HG03521 (cell line): ENCODE data around the gene C2orf49.

Experiments used
- ATAC-seq: cut with Tn5 transposase; IDR thresholded peaks from one replicate; pipeline ENCODE4 v1.9.1; 2021; ENCODE audit warnings: mild to moderate bottlenecking, moderate library complexity; ENCODE audit not compliant: unreplicated experiment

Gene C2orf49

DNA sequence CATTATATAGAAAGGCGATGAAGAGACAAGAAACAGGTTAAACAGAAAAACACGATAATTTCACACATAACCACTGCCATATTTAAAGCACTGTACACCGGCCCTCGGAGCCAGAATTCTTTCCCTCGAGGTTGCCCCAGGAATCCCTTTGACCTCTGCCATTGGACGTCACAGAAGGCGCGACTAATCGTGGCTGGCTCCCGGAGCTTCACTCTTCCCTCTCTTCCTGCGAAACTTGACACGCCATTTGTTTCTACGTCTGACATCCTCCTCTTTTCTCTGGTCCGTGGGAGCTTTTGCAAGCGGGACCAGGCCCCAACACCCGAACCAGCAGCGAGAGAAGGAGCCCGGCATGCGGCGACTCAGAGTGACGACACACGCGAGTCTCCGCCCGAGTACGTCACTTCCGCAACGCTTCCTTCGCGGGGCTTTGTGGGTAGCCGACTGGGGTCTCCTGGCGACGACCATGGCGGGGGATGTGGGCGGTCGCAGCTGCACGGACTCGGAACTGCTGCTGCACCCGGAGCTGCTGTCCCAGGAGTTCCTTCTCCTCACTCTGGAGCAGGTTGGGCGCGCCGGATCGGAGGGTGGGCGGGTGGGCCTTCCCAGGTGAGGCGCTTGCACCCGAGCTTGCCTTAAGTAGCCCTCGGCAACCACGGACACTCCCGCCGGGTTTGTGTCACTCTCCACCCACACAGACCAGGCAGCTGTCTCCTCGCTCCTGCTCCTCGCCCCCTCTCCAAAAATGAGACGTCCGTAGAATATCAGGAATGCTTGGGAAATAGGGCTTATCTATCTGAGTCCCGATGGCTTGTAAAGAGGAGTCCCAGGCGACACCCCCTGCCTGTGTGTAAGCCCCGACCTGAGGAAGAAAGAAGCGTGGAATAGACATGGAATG is at the start of gene C2orf49:
Gene C2orf49, plus strand, starts transcription at position 419 of the 898 bp plus-strand sequence. Its CDS starts 48 bp downstream, at position 467.
- ATAC-seq, result peak; percentile 91

DNA sequence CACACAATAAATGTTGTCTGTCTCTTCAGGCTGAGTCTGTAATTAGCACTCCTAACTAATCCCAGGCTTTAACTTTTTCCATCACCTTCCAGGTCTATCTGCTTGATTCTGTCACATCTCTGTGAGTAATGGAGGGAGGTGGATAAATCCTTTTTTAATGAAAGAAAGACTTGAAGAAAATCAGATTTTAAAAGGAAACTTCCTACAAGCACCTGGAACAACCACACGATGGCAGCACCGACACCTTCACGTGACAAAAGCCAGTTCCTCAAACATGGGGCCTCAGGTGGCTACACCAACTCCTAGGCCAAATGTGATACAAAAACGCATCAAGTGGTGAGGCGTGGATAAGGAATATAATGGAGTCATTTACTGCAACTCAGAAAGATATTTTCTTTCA is 49.6 kb upstream of the C2orf49 start:
- ATAC-seq, result no peak

DNA sequence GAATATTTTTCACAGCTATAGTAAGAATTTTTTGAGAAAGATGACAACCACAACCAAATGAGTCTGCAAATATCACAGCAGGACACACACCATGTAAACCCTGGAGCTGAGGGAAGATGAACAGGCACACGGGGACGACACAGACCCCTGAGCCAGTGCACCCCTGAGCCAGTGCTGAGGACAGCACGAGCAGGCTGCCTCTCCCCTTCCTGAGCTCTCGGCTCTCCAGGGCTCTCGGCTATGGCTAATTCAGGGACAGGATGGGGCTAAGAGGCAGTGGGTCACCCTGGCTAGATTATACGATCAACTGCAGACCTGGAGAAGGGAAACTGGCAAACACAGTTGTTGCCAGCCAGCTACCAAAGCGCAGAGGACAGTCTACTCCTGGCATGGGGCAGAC is 49.2 kb upstream of the C2orf49 start:
- ATAC-seq, result no peak

DNA sequence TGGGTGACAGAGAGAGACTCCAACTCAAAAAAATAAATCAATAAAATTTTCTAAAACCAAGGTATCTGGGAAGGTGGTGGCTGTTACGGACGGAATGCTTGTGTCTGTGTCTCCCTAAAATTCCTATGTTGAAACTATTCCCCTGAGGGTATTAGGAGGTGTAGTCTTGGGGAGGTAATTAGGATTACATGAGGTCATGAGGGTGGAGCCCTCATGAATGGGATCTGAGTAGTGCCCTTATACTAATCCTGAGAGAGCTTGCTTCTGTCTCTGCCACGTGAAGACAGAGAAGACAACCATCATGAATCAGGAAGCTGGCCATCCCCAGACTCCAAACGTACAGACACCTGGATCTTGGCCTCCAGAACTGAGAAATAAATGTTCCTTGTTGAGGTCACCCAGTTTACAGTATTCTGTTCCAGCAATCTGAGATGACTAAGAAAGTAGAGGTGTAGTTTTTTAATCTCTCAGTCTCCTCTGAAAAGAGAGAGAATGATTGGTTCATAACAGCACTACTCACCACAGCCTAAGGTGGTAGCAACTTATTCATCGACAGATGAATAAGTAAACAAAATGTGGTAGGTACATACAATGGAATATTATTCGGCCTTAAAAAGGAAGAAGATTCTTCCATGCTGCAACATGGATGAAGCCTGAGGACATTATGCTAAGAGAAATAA is 46.2 kb upstream of the C2orf49 start:
- ATAC-seq, result no peak

DNA sequence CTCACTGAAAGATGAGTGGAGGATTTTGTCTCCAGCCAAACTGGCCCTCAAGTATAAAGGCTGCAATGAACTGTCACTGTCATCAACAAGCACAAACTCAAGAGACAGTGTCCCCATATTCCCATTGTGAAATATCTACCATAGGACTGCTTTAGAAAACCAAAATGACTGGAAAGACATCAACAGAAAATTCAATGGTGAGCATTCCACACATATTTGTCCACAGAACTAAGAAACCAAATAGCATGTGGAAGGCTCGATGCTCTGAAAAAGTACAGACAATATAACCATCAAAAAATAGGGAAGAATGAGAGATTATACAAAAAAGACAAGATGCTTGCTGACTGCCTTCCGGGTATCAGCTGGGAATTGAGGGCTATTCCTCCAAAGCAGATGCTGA is 45.4 kb upstream of the C2orf49 start:
- ATAC-seq, result no peak

DNA sequence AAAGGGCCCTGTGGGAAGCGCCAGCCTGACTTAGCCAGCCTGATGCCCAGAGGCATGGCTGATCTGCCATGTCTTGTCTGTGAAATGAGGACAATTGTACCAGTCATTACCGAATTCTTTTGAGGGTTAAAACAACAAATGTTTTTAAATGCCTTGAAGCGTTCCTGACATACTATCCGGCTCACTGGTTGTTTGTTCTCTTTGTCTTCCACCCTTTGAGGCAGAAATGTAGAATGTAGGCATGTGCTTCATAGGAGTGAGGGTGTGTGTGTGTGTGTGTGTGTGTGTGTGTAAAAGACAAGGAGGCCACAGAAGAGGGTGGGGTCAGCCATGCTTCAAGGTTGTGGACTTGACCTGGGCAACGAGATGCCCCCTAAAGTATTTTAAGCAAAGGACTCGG is 43.3 kb upstream of the C2orf49 start:
- no peak for ATAC-seq

DNA sequence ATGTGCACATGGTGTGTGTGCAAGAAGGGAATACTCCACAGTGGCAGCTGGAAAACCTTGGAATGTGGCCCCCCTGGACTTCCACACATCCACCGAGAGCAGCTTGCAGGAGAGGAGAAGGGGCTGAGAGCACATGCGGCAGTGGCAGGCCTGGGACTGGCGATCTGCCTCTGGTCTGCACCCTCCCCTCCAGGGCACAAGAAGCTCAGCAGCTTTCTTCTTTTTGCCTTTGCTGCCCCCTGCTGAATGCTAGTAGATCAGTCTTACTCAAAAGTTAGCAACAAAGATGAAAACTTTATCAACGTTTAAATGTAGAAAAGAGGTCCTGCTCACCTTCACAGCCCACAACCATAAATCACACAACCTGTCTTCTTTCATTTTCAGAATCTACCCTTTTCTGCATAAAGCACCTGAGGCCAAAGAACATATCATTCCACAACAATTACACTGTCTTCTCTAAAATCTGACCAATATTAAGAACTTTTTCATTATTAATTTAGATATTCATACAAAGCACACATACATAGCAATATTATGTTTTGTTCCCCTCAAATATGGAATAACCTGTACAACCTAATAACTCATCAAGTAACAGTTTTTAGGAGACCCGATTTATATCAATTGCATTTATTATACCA is 42.4 kb upstream of the C2orf49 start:
- ATAC-seq, result peak; percentile 66

DNA sequence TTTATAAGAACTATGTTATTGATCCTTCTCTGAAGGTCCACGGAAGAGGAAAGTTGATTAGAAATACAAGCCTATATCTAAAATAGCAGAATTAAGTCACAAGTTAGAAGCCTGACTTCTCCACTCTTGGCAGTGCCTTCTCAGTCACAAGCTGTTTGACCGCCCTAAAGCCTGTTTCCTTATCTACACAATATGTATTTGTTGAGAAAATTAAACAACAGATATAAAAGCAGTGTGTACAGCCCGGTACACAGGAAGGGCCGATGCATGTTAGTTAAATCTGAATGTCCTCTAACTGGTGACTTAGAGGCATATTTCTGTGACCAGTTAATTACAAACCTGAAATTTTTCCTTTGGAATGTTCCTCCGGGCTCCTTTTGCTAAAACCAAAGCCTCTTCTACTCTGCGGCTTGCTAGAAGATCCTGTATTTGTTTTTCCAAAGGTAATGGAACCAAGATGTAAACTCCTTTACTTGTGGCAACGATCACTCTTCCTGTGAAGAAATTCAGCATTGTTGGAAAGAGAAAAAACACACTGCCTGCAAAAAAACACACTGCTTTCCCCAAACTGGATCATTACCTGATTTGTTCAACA is 41.2 kb upstream of the C2orf49 start:
- ATAC-seq, result no peak

DNA sequence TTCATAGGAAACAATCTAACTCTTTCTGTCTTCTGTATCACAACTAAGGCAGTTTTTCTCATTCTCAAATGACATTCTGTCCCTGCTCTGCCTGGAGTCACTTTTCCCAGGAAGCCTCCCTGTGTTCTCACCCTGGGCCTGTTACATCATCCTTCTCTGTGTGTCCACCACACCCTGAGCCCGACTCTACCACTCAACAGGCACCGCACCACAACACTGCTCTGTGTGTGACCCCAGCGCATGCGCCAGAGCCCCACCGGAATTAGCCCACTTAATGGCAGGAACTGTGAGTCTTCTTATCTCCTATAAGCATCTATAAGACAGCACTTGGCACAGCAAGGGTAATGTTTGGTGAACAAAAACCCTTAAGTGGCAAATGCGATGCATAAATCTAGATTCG is 40.1 kb upstream of the C2orf49 start:
- ATAC-seq, result no peak

DNA sequence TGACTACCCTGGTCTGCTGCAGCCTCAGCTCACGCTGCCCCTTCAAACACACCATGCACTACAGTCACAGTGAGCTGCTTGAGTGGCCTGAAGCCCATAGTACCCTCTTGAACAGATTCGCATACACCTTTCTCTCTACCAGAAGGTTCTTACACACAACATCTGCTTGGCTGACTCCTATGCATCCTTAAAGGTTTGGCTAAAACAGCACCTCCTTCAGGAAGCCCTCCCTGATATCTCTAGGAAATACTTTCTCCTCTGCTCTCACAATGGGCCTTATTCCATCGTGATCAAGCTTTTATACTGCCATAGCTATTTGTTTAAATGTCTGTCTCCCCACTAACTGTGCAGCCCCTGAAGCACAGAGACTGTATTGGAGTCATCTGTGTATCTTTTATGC is 39.3 kb upstream of the C2orf49 start:
- no peak for ATAC-seq

DNA sequence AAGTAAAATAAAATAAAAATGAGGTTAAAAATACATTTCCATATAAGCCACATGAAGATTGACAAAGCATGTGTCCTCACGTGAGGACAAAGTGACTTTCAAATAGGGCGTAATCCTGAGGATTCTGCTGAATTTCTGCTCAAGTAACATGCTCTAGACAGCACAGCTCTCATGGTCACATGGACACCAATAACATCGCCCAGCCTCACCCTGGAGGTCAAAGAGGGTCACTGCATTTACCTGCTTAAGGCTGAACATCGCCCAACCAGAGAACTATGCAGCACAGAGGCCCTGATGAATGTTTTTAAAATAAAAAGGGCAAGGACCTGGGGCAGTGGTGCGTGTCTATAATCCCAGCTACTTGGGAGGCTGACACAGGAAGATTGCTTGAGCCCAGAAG is 38.0 kb upstream of the C2orf49 start:
- ATAC-seq, result no peak

DNA sequence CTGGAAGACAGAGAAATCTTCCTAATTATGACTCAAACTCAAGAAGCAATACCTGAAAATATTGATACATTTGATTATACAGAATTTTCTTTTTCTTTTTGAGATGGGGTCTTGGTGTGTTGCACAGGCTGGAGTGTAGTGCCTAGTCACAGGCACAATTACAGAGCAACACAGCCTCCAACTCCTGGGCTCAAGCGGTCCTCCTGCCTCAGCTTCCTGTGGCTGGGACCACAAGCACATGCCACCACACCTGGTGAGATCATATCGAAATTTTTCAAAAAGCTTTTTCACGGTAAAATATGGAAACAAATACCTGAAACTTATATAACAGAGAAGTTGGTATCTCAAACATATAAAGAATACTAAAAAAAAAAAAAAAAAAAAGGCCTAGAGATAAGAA is 35.7 kb upstream of the C2orf49 start:
- no peak for ATAC-seq

DNA sequence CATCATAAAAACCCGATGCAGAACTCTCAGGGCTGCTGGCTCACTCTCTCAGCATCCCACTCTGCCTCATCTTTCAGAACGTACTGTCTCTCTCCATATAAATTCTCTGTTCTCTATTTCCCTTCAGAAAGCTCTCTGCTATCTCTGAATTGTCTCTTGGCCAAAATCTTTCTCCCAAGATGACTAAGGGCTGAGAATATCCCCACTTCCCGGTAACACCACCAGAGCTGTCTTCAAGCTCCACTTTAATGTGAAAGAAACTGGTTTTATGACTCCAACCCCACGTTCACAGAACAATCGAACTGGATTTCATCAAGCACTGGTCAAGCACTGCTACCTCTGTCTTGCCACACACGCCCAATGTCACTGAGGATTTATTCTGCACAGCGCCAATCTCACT is 30.2 kb upstream of the C2orf49 start:
- no peak for ATAC-seq

DNA sequence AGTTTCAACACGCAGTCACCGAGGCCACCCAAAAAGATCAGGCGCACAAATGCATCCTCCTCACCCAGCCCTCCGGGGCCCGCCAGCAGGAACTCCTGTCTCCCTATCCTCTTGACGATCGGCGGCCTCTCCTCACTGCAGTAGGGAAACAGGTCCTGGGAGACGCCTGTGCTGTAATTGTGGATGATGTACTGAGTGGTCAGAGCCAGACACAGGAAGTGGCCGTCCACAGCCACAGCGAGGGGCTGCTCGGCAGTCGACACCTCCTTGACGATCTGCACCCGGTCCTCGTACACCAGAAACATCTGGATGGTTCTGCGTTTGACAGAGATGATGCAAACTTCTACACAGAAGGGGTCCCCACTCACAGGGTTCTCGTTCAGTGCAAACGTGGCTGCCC is 29.8 kb upstream of the C2orf49 start:
- no peak for ATAC-seq

DNA sequence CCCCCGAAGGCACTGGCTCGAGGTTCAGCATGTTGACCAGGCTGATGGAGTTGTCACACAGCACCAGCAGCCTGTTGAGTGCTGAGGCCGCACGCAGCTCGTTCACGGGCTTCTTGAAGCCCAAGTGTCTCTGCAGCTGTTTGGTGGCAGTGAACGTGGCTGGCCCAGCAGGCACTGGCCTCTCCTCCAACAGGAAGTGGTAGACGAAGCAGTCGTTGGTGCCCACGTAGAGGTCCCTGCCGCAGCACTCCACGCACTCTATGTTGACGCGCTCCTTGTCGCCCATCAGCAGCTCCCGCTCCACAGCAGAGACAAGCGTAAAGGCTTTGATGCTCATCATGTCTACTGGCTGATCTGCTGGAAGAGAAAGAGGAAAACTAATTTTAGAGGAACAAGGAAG is 29.4 kb upstream of the C2orf49 start:
- ATAC-seq, result no peak

DNA sequence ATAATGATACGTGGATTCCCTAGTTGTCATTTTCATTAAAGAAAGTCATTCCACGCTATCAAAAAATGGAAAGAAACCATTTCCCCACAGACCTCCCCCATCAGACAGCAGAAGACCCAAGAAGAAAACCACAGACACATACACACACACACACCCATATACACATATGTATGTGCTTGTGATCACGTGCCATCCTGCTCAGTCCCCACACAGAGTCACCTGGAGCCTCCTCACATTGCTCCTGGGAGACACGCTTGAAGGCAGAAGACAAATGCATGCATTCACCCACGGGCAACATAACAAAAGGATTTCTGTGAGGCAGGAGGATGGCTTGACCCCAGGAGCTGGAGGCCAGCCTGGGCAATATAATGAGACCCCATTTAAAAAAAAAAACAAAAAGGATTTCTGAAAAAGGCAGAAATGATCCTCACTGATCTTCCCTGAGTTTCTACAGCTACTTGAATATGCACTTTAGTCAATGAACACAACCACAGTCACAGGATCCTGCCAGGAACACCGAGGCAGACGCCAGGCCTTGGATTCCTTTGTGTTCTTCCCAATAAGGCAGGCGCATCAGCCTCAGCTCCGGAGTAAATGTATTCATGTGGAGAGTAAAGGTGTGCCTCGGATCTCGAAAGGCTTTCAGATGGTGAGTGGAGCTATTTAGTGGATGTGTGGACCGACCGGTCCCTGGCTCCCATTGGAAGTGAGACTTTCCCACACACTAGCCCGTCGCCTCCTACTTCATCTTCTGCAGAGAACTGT is 28.8 kb upstream of the C2orf49 start:
- ATAC-seq, result no peak

DNA sequence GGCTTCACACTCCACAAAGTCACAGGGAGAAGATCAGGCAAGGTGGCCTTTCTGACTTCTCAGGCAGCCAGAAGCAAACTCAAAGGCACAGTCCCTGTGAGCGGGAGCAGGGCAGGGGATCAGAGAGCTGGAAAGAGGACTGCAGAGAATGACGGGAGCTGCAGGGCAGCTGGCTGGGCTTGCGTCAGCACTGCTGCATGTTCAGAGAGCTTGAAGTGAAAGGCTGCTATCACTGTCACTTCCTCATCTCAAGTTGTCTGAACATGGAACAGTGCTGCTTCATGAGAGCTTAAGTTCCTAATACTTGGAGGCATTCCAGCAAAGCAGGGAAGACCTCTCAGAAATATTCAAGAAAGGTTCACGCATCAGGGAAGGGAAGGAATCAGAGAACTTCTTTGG is 28.2 kb upstream of the C2orf49 start:
- ATAC-seq, result no peak

DNA sequence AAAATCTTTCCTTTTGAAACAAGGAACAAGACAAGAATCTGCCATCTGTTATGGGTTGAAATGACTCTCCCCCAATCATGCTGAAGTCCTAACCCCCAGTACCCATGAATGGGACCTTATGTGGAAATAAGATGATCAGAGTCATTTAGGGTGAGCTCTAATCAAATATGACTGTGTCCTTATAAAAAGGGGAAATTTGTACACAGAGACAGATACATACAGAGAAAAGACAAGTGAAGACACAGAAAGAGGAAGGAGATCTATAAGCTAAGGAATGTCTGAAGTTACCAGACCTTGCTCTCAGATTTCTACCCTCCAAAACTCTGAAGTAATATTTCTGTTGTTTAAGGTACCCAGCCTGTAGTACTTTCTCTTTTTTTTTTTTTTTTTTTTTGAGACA is 23.5 kb upstream of the C2orf49 start:
- no peak for ATAC-seq

DNA sequence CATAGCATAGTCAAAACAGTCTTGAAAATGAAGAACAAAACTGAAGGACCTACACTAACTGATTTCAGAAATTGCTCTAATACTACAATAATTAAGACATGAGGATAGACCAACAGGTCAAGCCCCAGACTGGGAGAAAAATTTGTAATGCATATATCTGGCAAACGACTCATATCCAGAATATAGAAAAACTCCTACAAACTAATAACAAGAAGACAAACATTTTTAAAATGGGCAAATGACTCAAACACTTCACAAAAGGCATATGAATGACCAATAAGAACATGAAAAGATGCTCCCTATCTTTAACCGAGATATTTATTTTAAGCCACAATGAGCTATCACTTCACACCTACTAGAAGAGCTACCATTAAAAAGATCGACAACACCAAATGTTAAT is 22.0 kb upstream of the C2orf49 start:
- ATAC-seq, result peak; percentile 52

DNA sequence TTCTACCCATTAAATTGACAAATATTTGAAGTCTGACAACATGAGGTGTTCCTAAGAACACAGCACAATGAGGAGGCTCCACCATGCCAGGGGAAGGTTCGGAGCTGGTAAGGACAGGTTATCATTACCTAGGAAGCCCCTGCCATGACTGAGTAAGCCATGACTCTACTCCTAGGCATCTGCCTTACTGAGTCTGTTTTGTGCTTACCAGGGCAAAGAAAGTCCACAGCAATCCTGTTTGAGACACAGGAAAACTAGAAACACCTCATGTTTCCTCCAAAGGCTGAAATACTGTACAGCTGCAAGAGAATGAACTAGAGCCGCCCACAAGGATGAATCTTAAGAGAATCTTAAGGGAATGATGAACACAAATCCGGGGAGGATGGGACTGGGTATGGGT is 19.4 kb upstream of the C2orf49 start:
- no peak for ATAC-seq
